ENCODE data around the gene CACNG5. TPM values are rescaled to one million over a fixed set of nuclear protein-coding genes. Genes with fewer than 3 reads are reported as not detected.

Gene CACNG5
- not detected for total RNA-seq
- not detected for polyA plus RNA-seq
- long read RNA-seq, donor 1: 0 reads
- long read RNA-seq, donor 2: 0 reads
- long read RNA-seq, donor 3: 0 reads

GRCh38 chr17:66834919-66835454 lies at the start of gene CACNG5:
CACNG5 (plus strand) TSS chr17:66835117; CDS start chr17:66877333, 42,216 bp downstream.
- WGBS, 2 donors: 2 to 3% methylated on average over 56 to 57 of the region's 57 CpGs
- no peaks in the 10 kb centered on the region for H3K4me1 ChIP-seq
- H3K9me3 ChIP-seq: no peaks in the 10 kb centered on the region
- peaks cover 12 to 76% (median 64%) of the 10 kb centered on the region in 7 donors for H3K27me3 ChIP-seq
- TF ChIP-seq CTCF (IDR thresholded peaks at IDR 0.05): no peak
- intact Hi-C loops (cut with DNase I): loop anchor here in 1 of 10 donors (5.0 kb wide), 1 partner anchor 98 kb away; no protein-coding TSS in a partner anchor
- H3K4me3 ChIP-seq: no peak within 1 kb of the TSS
- no peak within 1 kb of the TSS for H3K27ac ChIP-seq
- no peak for DNase-seq
- H3K36me3 ChIP-seq: no peaks in the 10 kb centered on the region
- no peak for ATAC-seq

DNA sequence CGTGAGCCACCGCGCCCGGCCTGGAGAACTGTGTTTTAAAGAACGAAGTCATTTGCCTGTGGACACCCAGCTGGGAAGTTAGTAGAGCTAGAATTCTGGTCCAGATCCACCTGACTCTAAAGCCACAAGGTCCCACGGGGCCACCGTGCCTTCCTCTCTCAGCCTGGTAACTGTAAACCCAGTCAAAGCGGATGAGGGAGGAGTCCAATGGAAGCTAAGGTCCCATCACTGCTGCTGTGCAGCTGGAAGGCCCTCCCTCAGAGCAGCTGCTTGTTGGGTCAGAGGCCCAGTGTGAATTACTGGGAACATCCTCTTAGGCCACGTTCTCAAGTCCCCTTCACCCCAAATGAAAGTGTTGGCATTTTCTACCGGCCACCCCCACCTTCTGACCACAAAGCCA lies 48.8 kb upstream of the CACNG5 start:
- WGBS, 2 donors: 89 to 91% methylated on average over 10 of the region's 10 CpGs
- Histone ChIP-seq H3K4me1 (peaks cover 0 to 36% (median 13%) of the 10 kb centered on the region in 9 donors), H3K27ac (no peak overlapping the region), H3K9me3 (no peaks in the 10 kb centered on the region), H3K36me3 (peaks cover 0 to 9% (median 0%) of the 10 kb centered on the region in 9 donors), H3K27me3 (no peaks in the 10 kb centered on the region), H3K4me3 (no peak overlapping the region)
- intact Hi-C loops (cut with DNase I): no loop called here
- ATAC-seq: no peak
- DNase-seq: no peak
- TF ChIP-seq CTCF (IDR thresholded peaks at IDR 0.05): no peak

DNA sequence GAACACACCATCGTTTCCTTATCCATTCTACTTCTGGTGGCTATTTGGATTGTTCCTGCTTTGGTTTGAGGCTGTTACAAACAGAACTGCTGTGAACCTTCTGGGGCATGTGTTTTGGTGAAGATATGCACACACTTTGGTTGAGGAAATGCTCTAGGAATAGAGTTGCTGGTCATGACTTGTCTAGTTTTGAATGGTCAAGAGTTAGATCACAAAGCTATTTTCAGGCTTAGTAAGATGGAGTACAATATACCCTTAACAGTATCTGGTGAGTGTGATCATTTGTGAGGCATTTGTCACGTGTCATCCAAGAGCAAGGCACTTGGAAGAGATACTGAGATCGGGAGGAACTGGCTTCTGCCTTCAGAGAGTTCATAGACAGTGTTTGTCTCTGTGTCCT lies 47.0 kb upstream of the CACNG5 start:
- no peaks in the 10 kb centered on the region for H3K27me3 ChIP-seq
- H3K4me3 ChIP-seq: no peak overlapping the region
- ATAC-seq: peak in 4 of 8 donors; percentile 23 to 78 (median 40)
- H3K4me1 ChIP-seq: peaks cover 0 to 36% (median 13%) of the 10 kb centered on the region in 9 donors
- H3K9me3 ChIP-seq: no peaks in the 10 kb centered on the region
- H3K36me3 ChIP-seq: peaks cover 0 to 11% (median 0%) of the 10 kb centered on the region in 9 donors
- DNase-seq: no peak
- TF ChIP-seq CTCF (IDR thresholded peaks at IDR 0.05): no peak
- 61 to 65% methylated on average over 3 of the region's 3 CpGs for WGBS, 2 donors
- H3K27ac ChIP-seq: peak overlapping the region in 1 of 10 donors; percentile 25
- intact Hi-C loops (cut with DNase I): loop anchor here in 1 of 10 donors (1.0 kb wide), 1 partner anchor 50 kb away; no protein-coding TSS in a partner anchor

GRCh38 chr17:66789093-66789492 lies 45.8 kb upstream of the CACNG5 start:
- Histone ChIP-seq H3K36me3 (peaks cover 0 to 13% (median 0%) of the 10 kb centered on the region in 9 donors), H3K4me3 (no peak overlapping the region), H3K27ac (no peak overlapping the region), H3K27me3 (no peaks in the 10 kb centered on the region), H3K4me1 (peaks cover 0 to 36% (median 13%) of the 10 kb centered on the region in 9 donors), H3K9me3 (no peaks in the 10 kb centered on the region)
- DNase-seq (no peak), ATAC-seq (peak in 5 of 8 donors; percentile 33 to 63 (median 62))
- intact Hi-C loops (cut with DNase I): no loop called here
- 65 to 71% methylated on average over 12 of the region's 12 CpGs for WGBS, 2 donors
- no peak for TF ChIP-seq CTCF (IDR thresholded peaks at IDR 0.05)
